DMS114 treated with DMSO at 0.1 percent for 48 hours (cell line): ENCODE data around the gene ROR1.

Experiments used
- DNase-seq: peaks from one replicate; lab custom pipeline; 2025; ENCODE audit not compliant: unreplicated experiment; lab: John Stamatoyannopoulos, UW

ROR1 gene

GRCh38 chr1:64004451-64005025 is 230.7 kb downstream of the ROR1 start:
- DNase-seq = no peak

DNA sequence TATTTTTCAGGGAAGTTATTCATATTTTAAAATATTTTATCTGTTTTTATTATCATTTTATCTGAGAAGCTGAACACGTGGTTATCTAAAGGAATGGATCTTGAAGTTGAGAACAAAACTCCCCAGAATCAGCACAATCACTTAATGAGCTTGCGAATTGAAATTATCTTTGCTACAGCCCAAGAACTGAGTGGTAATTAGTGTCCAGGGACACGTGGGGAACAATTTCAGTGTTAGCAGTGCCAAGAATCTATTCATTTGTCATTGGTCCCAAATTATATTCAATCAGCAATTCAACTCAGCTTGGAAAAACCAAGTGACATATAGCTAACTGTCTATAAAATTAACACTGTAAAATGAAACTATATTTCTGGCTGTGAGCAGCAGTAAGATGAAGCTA is 232.0 kb downstream of the ROR1 start:
- no peak for DNase-seq

- DNase-seq = no peak
Observed at GRCh38 chr1:64006276-64007051, 232.6 kb downstream of the ROR1 start.

- no peak for DNase-seq
Observed at GRCh38 chr1:64010316-64010715, 236.5 kb downstream of the ROR1 start.

DNA sequence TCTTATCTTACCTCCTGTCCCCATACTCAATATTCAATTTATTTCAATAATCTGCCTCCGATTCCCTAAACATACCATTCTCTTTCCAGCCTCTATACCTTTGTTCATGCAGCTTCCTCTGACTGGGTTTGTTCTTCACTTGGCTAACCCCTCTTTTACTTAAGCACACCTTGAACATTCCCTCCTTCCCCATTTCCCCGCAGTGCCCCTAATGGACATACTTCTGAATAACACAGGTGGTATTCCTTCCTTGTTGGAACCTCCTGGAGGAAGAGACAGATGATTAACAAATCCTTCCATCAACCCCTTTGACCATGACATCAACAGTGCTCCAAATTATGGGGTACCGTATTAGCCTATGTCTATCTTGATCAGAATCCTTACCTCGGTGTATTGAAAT is 239.6 kb downstream of the ROR1 start:
- DNase-seq = no peak

DNA sequence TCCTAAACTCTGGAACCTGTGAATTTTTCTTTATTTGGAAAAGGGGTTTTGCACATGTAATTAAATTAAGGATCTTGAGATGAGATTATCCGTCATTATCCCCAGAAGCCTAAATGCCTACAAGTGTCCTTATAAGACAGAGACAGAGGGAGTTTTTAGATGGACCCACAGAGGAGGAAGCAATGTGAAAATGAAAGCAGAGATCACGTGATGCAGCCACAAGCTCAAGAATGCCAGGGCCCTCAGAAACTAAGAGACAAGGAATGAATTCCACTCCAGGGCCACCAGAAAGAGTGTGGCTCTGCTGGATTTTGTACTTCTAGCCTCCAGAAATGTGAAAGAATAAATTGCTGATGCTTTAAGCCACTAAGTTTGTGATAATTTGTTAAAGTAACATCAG is 246.0 kb downstream of the ROR1 start:
- DNase-seq = no peak

DNA sequence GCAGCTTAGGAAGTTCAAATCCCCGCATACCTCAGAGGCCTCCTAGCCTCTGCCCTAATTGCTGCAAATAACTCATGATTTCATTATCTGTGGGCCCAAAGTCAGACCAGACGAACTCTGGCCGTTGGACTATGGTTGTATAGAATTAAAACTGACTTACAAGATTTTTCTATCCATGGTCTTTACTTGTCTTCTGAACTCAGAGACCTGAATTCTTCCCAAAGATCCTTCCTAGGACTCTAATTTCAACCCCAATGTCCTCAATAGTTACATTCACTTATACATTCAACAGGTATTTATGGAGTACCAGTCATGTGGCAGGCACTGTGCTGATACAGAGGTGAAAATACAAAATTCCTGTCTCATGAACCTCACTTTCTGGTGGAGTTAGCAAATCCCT is 247.2 kb downstream of the ROR1 start:
- no peak for DNase-seq

DNA sequence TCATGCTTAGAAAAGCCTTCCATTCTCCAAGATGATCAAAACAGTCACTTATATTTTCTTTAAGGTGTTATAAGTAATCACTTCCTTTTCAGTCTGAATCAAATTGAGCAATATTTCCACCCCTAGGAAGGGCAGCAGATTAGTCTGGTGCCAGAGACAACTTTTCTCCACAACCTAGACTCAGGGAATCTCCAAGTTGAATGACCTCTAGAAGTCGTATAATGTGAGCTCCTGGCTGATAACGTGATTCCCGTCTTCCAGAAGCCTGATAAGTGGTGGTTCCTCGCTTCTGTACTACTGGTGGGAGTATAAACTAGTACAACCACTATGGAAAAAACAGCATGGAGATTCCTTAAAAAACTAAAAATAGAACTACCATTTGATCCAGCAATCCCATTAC is 251.2 kb downstream of the ROR1 start:
- DNase-seq = no peak

GRCh38 chr1:64029037-64029436 is 255.2 kb downstream of the ROR1 start:
- no peak for DNase-seq

DNA sequence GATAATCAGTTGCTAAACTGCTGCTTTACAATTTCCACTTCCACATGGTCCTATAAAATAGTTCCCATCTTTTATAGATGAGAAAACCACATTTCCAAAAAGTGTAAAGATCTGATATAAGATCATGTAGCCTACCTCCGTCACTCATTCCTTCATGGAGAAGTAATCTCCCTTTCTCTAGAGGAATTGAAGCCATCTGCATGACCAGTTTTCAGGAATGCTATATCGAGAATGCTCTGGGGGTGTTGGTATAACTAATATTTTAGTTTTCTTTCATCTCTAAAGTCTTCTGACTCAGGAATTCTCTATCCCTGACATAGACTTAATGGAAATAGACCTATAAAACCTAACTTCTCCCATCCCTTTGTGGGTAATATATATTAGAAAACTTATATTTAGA is 256.6 kb downstream of the ROR1 start:
- DNase-seq = no peak

DNA sequence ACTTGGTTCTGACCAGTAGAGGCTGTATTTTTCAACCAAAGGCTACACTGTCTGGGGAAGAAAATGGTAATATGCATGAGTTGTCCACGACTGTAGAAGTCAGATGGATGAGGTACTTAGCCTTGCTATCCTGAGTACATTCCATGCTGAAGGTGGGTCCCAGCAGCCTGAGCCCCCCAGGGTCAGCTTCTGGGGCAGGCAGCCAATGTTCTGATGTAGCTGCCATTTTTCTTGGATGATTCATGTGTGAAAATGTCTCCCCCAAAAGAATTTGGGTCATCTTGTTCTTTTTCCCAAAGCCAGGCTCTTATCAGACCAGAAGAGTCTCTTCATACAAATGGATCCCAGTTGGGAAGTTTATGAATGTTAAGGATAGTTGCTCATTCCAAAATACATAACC is 257.4 kb downstream of the ROR1 start:
- DNase-seq = no peak

DNA sequence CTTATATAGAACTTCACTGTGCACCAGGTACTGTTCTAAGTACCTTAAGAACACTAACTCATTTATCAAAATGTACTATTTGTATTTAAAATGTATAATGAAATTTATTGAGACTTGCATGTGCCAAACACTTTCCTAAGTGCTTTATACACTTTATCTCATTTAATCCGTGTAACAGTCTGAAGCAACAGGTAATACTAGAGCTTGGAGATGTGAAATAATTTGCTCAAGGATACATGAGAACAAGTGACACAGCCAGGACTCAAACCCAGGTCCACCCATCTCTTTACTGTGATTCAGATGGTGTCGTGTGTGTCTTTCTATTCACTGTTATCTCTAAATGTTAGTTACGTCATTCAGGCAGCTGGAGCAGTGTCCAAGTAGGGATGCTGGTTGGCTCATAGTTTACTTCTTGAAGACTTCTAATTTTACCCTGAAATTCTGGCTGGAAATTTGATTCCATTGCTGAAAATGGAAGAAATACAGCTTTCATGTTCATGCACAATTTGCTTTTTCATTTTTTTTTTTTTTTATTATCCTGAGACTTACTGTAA is 259.9 kb downstream of the ROR1 start:
- no peak for DNase-seq

DNA sequence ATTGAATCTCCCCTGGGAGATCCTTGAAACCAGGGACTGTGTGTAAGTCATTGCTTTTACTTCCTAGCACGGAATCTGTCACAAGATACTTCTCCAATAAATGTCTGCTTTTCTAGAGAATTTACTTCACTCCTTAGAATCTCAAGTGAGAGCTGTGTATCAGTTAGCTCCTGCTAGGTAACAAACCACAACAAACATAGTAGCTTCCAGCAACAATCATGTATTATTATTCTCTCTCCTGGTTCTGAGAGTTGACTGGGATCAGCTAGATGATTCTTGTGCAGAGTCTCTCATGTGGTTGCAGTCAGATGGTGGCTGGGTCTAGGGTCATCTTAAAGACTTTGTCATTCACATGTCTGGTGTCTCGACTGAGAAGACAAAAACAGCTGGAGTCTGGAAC is 262.7 kb downstream of the ROR1 start:
- DNase-seq = no peak

DNA sequence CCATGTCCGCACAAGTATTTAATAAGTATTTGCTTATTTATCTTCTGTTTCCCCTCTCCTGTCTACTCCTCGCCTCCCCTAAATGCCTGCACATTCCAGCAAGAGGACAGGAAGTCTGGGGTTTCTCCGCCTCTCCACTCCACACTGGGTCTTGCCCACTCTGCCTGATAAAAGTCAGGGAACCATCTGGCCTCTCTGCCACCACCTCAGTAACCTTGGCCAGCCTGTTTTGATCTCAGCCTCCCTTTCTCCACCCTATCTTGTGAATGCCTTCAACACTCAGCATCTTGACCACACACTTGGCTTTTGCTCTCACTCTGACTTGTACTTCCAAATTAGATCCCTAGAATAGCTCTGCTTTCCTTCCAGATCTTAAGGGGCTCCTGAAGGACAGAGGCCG is 264.3 kb downstream of the ROR1 start:
- no peak for DNase-seq

DNA sequence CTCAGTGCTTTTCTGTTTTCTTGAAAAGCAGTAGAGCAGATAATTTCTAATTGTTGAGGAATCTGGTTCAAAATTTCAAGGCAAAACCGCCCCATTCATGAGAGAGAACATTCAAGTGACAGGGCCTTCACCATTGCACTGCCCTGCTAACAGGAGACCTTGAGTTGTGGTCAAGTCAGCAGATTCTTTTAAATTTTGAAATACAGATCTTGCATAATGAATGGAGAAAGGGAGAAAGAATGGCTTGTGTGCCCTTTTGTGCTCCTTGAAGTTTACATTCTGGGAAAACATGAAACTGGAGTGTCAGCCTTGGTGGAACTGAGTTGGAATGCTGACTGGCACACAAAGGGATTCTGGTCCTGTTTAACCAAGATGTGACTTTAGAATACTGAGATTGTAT is 265.1 kb downstream of the ROR1 start:
- DNase-seq = no peak

DNA sequence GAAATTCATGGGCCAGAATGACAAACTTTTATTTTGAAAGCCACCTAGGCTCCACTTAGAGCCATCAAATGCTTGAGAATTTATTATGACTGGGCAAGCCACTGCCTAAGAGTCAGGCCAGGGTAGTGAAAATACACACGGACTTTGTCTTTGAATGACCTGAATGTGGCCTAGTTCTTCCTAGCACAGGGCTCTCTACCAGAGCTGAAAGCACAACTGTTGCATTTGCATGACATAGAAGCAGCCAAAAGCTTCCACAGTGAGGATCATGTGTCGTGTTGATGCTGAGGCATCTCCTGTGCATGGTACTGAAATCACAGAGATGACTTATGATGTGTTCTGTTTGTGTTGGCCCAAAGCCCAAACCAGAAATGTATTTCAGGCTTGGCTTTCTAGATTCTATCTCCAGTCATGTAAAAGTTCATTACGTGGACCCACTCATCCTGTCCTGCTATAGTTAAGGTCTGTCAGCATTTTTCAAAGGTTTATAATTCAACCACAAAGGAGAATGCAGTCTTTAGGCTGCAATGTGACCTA is 265.6 kb downstream of the ROR1 start:
- no peak for DNase-seq

DNA sequence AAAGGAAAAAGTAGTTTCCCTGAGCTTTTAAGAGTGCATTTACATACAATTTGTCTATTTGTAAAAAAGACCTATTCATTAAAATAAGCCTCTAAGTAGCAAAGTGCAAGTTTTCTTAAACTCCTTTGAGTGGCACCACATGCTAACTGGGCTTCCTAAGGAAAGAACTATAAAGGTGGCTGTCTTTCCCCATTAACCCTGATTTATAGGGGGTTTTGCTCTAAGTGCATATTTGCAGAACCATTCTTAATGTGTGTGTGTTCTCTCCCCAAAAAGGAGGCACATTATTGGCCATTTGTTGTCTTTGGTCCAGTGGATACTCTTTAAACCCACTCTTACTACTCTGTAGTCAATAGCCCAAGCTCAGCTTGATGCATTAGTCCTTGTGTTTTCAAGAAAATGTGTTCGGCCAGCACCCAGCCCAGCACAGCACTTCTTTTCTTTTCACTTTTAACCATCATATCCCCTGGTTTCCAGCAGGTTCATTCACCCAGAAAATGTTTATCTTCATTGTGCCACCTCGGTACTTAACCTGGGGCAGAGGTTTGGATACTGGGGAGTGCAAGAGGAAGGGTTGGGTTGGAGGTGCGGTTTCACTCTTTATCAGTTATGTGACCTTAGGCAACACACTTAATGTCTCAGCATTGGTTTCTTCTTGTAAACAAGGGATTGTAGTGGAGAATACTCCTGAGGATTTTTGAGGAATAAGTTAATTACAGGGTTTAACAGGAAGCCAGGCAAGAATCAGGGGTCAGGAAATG is 267.7 kb downstream of the ROR1 start:
- DNase-seq = no peak

GRCh38 chr1:64042331-64043100 is 268.7 kb downstream of the ROR1 start:
- DNase-seq = no peak

DNA sequence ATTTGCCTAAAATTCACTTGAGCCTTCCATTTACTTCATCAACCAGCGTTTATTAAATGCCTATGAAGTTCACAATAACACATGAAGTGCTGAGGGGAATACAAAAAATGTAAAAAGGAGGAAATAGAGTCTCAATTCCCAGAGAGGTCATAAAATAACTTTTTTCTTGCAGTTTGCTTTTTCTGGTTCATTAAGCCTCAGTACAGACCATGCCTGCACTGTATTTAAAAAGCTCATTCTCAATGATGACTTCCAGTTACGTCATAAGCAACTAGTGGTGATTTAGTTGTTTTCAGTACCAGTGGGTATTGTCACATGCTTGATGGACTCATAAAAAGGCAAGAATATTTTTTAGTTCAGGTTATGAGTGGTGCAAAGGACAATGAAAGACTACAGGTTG is 269.5 kb downstream of the ROR1 start:
- DNase-seq = no peak

DNA sequence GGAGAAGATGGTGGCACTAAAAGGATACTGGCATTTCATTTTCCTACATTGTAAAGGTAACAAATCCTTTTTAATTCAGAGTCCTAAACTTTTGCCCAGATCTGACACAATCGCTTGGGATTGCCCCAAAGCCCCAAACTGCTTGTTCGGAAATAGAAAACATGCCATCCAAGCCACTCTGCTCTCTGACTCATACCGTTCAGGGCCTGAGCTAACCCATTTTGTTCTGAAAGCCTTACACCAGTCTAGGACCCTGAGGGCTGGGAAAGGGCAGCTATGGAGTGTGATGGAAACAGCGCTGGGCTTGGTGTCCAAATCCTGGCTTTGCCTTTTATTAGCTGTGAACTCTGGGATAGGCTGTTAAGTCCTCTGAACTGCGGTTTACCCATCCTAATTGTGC is 270.2 kb downstream of the ROR1 start:
- DNase-seq = no peak

GRCh38 chr1:64046243-64046642 is 272.4 kb downstream of the ROR1 start:
- DNase-seq = no peak
